HUES48 (cell line): Measurements from ENCODE around the gene BCLAF1.
"Not testable (repeated sequence)": the region's sequence is repeated elsewhere in the genome, so short reads cannot be mapped to it uniquely, and the experiment has no call there.

ENCODE experiments used
- H3K27ac ChIP-seq: one replicate; pipeline ENCODE4 v1.7.0; 2013; ENCODE audit warnings: low read depth, low read length, inconsistent platforms
- H3K27me3 ChIP-seq: 2 replicates; pipeline ENCODE4 v1.6.1; 2013; ENCODE audit warnings: mild to moderate bottlenecking, low read length; ENCODE audit not compliant: control insufficient read depth, insufficient read depth
- H3K36me3 ChIP-seq: 2 replicates; pipeline ENCODE4 v1.6.1; 2013; ENCODE audit warnings: low read length; ENCODE audit not compliant: control insufficient read depth, insufficient read depth
- H3K4me1 ChIP-seq: 2 replicates; pipeline ENCODE4 v1.6.1; 2013; ENCODE audit warnings: mild to moderate bottlenecking, low read length; ENCODE audit not compliant: control insufficient read depth, insufficient read depth
- H3K4me3 ChIP-seq: 2 replicates; pipeline ENCODE4 v1.5.1; 2013; ENCODE audit warnings: mild to moderate bottlenecking, low read depth, low read length
- H3K9ac ChIP-seq: 2 replicates; pipeline ENCODE4 v1.6.1; 2013; ENCODE audit warnings: mild to moderate bottlenecking, low read depth, low read length, moderate library complexity
- H3K9me3 ChIP-seq: 2 replicates; pipeline ENCODE4 v1.6.1; 2013; ENCODE audit warnings: low read length; ENCODE audit not compliant: control insufficient read depth, insufficient read depth

BCLAF1 gene

GRCh38 chr6:136244061-136244616, 45.5 kb downstream of the BCLAF1 start:
- Histone ChIP-seq H3K4me1 (peaks cover 2% of the 10 kb centered on the region; the same call in 1 of the 2 replicates), H3K36me3 (peaks cover 46% of the 10 kb centered on the region)

DNA sequence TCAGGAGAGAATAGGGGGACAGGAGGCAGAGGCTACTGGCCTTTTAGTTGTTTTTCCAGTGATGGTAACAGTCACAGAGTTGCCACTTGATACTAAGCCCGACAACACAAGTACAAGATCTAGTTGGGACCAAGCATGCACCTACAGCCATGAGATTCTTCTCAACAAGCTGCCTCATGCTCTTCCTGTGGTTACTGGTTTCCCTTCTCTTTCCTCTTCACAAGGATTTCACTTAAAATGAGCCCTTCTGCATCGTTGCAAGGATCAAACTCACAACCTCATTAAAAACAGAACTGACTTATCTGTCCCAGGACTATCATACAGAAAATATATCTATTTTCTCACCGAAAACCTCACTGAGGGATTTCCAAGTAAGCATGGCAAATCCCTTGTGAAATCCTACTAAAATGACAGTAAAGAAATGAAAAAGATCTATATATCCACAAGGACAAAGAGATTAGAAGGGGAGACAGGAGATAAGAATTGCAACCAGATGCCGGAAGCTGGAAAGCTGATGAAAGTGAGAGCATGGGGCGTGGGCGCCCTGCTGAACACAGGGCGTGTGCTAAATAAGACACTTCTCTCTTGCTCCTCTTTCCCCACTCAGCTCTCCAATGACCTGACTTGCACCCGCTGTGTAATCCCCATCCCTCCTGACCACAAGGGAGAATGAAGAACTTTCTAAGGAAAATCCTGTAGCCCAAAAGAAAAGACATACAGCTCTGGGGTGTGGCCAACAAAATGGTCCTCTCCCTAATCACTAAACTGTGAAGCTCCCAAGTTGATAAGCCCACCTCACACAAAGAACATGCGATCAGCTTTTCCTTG, 53.0 kb downstream of the BCLAF1 start:
- no peaks in the 10 kb centered on the region for H3K27me3 ChIP-seq
- no peaks in the 10 kb centered on the region for H3K9me3 ChIP-seq
- no peak overlapping the region for H3K27ac ChIP-seq
- peaks cover 39% of the 10 kb centered on the region for H3K36me3 ChIP-seq
- no peak overlapping the region for H3K9ac ChIP-seq
- no peaks in the 10 kb centered on the region for H3K4me1 ChIP-seq
- no peak overlapping the region for H3K4me3 ChIP-seq

More at GRCh38 chr6:136244061-136244616, 45.5 kb downstream of the BCLAF1 start:
- Histone ChIP-seq H3K9ac (no peak overlapping the region), H3K27ac (no peak overlapping the region), H3K27me3 (no peaks in the 10 kb centered on the region), H3K4me3 (no peak overlapping the region), H3K9me3 (no peaks in the 10 kb centered on the region)

GRCh38 chr6:136235233-136235564, 54.4 kb downstream of the BCLAF1 start:
- H3K27me3 ChIP-seq: no peaks in the 10 kb centered on the region
- no peak overlapping the region for H3K27ac ChIP-seq
- no peaks in the 10 kb centered on the region for H3K4me1 ChIP-seq
- no peak overlapping the region for H3K4me3 ChIP-seq
- H3K9me3 ChIP-seq: no peaks in the 10 kb centered on the region
- H3K9ac ChIP-seq: no peak overlapping the region
- peaks cover 33% of the 10 kb centered on the region for H3K36me3 ChIP-seq

GRCh38 chr6:136232701-136233100, 56.9 kb downstream of the BCLAF1 start:
- H3K27ac ChIP-seq: no peak overlapping the region
- no peaks in the 10 kb centered on the region for H3K4me1 ChIP-seq
- no peak overlapping the region for H3K9ac ChIP-seq
- H3K36me3 ChIP-seq: peaks cover 13% of the 10 kb centered on the region; the same call in 1 of the 2 replicates
- H3K4me3 ChIP-seq: no peak overlapping the region
- no peaks in the 10 kb centered on the region for H3K27me3 ChIP-seq
- H3K9me3 ChIP-seq: no peaks in the 10 kb centered on the region

- no peak overlapping the region for H3K9ac ChIP-seq
- H3K9me3 ChIP-seq: no peaks in the 10 kb centered on the region
- no peak overlapping the region for H3K27ac ChIP-seq
- H3K4me1 ChIP-seq: no peaks in the 10 kb centered on the region
- H3K4me3 ChIP-seq: no peak overlapping the region
- peaks cover 7% of the 10 kb centered on the region; the same call in 1 of the 2 replicates for H3K36me3 ChIP-seq
- H3K27me3 ChIP-seq: no peaks in the 10 kb centered on the region
These were observed 59.3 kb downstream of the BCLAF1 start for GRCh38 chr6:136230219-136230853.

GRCh38 chr6:136228814-136229213, 60.8 kb downstream of the BCLAF1 start:
- H3K9ac ChIP-seq: no peak overlapping the region
- H3K27me3 ChIP-seq: no peaks in the 10 kb centered on the region
- no peaks in the 10 kb centered on the region for H3K4me1 ChIP-seq
- H3K36me3 ChIP-seq: peaks cover 5% of the 10 kb centered on the region; the same call in 1 of the 2 replicates
- H3K9me3 ChIP-seq: no peaks in the 10 kb centered on the region
- H3K27ac ChIP-seq: no peak overlapping the region
- no peak overlapping the region for H3K4me3 ChIP-seq

DNA sequence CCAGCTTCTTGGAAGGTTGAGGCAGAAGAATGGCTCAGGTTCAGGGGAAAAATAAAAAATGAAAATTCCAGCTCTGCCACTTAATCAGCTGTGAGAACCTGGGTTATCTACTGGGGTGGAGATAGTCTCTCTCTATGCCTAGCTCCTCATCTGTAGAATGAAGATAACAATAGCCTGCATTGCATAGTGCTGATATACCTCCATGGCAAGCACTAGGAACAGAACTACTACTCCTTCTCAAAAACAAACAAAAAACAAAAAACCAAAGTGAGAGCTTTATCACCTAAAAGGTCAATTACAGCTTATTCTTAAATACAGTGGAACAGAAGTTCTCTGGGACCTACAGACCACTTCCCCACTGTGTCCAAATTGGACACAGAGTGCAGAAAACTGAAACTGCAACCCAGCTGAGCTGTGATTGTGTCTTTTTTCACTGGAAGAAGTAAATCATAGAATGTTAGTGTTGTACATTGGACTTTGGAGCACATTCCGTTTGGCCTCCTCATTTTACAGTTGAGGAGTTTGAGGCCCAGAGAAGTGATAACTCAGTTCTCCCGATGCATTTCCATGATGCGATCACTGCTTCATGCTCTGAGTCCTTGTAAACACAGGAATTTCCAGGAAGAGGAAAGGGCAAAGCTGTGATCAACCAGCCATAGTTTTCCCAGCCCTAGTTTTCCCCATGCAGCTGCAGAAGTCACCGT, 62.8 kb downstream of the BCLAF1 start:
- no peak overlapping the region for H3K4me3 ChIP-seq
- H3K9me3 ChIP-seq: no peaks in the 10 kb centered on the region
- H3K4me1 ChIP-seq: no peaks in the 10 kb centered on the region
- no peak overlapping the region for H3K9ac ChIP-seq
- H3K27ac ChIP-seq: no peak overlapping the region
- no peaks in the 10 kb centered on the region for H3K27me3 ChIP-seq
- peaks cover 5% of the 10 kb centered on the region; the same call in 1 of the 2 replicates for H3K36me3 ChIP-seq

DNA sequence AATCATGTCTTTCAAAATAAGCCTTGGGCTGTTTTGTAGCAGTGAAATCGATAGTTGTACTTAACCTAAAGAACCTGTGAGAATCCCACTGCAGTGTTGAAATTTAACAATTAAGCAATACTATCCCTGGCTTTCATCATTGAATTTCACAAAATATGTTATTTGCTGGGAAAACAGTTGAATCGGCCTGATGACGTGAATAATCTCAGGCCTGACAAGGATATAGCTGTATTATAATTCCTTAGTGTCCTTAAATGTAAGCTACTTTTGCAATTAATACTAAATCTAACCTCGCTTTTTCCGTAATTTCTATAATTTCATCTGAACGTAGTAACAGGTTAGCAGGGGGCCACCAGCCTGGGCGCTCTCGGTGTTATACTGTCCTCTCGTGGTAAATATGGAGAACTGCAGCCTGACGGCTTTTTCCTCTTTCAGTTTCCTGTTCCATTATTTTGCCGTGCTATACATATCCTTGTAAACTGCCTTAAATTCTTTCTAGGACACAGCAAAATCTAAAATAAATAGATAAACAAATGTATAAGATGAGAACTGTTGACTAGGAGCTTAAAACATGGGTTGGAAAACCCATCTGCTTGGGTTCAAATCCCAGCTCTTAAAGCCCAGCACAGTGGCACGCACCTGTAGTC, 63.5 kb downstream of the BCLAF1 start:
- Histone ChIP-seq H3K36me3 (peaks cover 4% of the 10 kb centered on the region; the same call in 1 of the 2 replicates), H3K27me3 (no peaks in the 10 kb centered on the region), H3K27ac (no peak overlapping the region), H3K4me3 (no peak overlapping the region), H3K9me3 (no peaks in the 10 kb centered on the region), H3K9ac (no peak overlapping the region), H3K4me1 (no peaks in the 10 kb centered on the region)

GRCh38 chr6:136225496-136225895, 64.2 kb downstream of the BCLAF1 start:
- Histone ChIP-seq H3K36me3 (no peaks in the 10 kb centered on the region), H3K27ac (no peak overlapping the region), H3K9ac (no peak overlapping the region), H3K4me1 (no peaks in the 10 kb centered on the region), H3K4me3 (no peak overlapping the region), H3K27me3 (no peaks in the 10 kb centered on the region), H3K9me3 (no peaks in the 10 kb centered on the region)

- H3K27ac ChIP-seq, H3K4me3 ChIP-seq, H3K9me3 ChIP-seq, H3K36me3 ChIP-seq, H3K4me1 ChIP-seq, H3K9ac ChIP-seq, H3K27me3 ChIP-seq: not testable (repeated sequence)
These were observed 64.7 kb downstream of the BCLAF1 start for GRCh38 chr6:136224974-136225373.
